ENCODE results near the gene NDFIP2.
A peak's percentile ranks its signal among the peaks of the same experiment; 100 is the strongest.

Gene NDFIP2, protein sequence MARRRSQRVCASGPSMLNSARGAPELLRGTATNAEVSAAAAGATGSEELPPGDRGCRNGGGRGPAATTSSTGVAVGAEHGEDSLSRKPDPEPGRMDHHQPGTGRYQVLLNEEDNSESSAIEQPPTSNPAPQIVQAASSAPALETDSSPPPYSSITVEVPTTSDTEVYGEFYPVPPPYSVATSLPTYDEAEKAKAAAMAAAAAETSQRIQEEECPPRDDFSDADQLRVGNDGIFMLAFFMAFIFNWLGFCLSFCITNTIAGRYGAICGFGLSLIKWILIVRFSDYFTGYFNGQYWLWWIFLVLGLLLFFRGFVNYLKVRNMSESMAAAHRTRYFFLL

DNA sequence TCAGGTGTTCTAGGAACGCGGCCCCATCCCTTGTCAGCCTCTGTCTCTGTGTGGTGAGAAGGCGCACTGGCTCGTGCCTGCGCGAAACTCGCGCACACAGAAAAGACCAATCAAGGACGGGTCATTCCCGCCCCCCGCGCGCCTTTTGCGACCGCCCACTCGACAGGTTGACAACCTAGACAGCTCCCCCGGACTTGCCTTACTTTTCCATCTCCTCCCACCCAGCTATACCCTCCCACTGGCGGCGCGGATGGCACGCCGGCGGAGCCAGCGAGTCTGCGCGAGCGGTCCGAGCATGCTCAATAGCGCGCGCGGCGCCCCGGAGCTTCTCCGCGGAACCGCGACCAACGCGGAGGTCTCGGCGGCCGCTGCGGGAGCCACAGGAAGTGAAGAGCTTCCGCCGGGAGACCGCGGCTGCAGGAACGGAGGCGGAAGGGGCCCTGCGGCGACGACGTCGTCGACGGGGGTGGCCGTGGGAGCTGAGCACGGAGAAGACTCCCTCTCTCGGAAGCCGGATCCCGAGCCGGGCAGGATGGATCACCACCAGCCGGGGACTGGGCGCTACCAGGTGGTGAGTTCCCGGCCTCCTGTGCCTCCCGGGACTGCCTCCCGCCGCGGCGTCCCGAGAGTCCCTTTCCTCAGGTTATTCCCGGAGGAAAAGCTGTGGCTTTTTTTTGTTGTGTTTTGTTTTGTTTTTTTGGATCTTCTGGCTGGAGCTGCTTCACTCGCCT, at the start of gene NDFIP2:
NDFIP2 (plus strand) TSS at position 202 of the 731 bp plus-strand sequence; CDS start at position 251, 49 bp downstream.
- DNase-seq, result peak; percentile 92

DNA sequence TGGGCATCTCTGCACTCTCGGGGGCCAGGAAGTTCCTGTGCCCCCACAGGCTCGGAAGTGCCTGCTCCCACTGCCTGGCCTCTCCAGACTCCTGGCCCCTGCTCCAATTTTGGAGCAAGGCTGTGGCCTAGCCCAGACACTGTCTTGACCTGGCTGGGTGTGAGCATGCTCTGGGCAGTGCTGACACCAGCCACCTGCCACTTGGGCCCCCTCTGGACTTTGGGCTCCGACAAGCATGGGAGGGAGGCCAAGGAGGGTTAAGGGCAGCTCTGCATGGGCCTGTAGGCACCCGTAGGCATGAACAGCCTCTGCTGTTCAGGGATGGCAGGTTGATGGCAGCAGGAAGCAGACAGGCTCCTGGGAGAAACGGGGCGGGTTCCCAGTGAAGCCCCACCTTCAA, 48.9 kb upstream of the NDFIP2 start:
- no peak for DNase-seq

GRCh38 chr13:79432992-79433391, 48.0 kb upstream of the NDFIP2 start:
- DNase-seq, result no peak

DNA sequence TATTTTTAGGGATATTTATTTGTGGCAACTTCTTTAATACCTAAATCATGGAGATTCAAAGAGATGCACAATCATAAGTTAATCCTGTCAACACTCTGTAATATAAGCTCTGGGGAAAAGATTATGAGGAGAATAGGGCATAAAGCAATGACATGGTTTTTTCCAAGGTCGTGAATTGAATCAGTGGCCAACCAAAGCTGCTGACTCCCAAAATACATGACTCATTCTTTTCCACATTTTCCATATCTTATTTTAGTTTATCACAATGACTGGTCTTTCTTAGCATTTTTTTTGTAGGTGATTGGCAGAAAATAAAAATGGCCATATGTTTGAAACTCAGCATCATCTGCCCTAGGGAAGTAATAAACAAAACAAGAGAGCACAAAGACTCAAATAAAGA, 46.4 kb upstream of the NDFIP2 start:
- no peak for DNase-seq

DNA sequence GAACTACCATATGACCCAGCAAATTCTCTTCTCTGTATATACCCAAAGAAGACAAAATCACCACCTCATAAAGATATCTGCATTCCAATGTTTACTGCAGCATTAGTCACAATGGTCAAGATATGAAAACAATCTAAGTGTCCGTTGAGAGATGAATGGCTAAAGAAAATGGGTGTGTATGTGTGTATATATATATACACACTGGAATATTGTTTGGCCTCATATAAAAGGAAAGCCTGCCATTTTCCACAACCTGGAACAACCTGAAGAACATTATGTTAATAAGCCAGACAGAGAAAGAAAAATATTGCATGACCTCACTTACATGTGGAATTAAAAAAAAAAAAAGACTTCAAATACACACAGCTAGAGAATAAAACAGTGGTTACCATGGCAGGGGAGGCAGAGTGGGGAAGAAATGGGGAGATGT, 45.4 kb upstream of the NDFIP2 start:
- DNase-seq, result no peak

DNA sequence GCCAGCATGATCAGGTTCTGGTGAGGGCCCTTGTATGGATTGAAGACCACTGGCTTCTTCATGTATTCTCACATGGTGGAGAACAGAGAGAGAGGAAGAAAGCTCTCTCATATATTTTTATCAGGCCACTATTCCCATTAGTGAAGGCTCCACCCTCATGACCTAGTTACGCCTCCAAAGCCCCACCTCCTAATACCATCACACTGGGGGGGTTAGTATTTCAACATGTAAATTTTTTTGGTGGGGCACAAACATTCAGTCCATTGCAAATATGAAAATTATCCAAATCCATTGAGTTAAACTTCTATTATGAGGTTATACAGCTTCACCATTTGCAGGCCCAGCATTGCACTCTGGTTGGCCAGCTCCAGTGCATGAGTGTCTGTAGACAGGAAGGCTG, 41.7 kb upstream of the NDFIP2 start:
- no peak for DNase-seq

- DNase-seq, result no peak
These were observed 39.9 kb upstream of the NDFIP2 start for GRCh38 chr13:79440958-79441528.

DNA sequence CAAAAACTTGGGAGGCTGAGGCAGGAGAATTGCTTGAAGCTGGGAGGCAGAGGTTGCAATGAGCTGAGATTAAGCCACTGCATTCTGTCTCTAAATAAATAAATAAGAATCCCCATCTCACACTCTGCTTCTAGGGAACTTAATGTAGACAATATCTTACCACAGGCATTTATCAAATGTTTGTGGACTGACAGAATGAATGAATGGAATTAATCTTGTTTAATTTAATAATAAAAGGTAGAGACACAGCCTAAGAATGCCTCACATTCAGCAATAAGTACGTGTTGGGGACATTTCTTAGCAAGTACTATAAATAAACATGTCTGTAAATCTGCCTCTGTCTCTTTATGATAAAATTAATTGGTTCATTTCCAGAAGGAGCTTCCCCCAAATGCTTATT, 38.7 kb upstream of the NDFIP2 start:
- no peak for DNase-seq

DNA sequence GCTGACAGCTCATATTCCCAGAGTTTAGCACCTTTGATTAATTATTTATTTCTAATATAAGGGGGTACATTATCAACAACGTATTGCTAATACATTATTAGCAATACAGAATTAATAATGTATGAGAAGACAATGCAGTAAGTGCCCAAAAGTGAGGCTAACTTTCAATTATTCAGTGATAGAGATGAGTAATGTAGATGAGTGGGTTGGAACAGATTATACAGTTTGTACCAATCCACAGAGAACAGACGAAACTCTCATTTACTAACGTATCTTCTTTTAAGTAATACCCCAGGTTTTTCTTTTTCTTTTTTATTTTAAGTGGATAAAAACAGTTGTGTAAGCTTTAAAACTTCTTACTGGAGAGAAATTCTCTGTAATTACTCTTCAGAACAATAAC, 38.2 kb upstream of the NDFIP2 start:
- no peak for DNase-seq

GRCh38 chr13:79445968-79446645, 34.8 kb upstream of the NDFIP2 start:
- no peak for DNase-seq

GRCh38 chr13:79447141-79447540, 33.8 kb upstream of the NDFIP2 start:
- DNase-seq, result no peak

- no peak for DNase-seq
These were observed 33.2 kb upstream of the NDFIP2 start for GRCh38 chr13:79447741-79448140.

GRCh38 chr13:79448413-79448812, 32.5 kb upstream of the NDFIP2 start:
- DNase-seq, result peak; percentile 51

DNA sequence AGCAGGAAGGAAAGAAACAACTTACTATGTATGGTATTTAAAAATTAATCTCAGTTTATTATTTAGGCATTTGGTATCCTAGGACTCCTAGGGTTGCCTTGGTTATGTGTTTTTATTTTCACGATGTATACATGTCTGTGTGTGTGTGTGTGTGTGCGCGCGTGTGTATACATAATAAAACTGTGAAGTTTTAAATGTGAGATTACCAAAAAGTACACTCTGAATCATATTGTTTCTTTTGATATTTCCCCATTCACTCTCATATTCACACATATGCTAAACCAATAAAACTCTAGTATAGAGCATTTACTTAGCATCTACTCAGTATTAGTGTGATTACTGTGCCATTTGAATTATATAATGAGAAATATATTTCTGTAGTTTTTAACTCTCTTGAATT, 30.8 kb upstream of the NDFIP2 start:
- DNase-seq, result peak; percentile 57

DNA sequence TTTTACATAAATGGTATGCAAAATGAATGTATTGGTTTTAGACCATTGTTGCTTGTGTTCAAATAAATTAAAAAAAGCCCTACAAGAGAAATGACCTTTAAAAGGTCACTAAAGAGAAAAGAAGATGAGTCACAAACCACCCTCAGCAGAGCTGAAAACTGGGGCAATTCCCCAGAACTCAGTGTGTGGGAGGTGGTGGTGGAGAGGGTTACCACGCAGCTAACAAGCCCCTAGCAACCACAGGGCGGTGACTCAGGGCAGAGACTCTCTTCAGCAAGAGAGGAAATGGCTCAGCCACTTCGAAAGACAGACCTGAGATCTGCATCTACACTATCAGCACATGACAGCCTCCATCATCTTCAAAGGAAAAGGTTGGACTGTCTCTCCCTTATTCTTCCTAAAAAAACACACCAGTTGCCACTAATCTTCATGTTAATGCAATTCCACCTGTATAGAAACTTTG, 29.4 kb upstream of the NDFIP2 start:
- peak; percentile 97 for DNase-seq

- DNase-seq, result no peak
These were observed 28.6 kb upstream of the NDFIP2 start for GRCh38 chr13:79452239-79452913.

DNA sequence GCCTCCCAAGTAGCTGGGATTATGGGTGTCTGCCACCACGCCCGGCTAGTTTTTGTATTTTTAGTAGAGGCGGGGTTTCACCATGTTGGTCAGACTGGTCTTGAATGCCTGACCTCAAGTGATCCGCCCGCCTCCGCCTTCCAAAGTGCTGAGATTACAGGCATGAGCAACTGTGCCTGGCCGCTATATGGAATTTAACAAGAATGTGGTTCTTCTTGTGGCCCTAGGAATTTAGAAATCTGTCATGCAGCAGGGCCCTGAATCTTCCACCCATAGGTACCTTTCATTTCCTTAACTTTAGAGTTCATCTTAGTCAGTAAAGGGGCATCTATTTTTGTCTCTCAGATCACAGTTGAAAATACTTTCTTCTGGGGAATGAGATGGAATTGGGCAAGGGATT, 25.6 kb upstream of the NDFIP2 start:
- DNase-seq, result no peak

DNA sequence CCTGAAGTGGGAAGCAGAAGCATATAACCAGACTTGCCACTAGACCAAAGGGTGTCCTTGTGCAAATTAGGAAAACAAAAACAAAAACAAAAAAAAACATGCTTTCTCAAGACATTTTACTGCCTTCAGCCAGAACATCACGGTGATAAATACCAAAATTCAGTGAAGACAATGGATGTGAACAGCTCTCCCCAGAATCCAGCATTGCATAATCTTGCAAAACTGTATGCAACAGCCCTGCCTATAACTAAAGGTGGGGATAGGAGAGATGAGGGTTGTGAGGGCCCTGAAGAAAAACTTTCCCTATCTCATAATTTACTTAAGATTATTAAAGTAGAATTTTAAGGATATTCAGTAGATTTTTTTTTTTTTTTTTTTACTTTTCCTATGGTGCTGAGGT, 24.9 kb upstream of the NDFIP2 start:
- no peak for DNase-seq

DNA sequence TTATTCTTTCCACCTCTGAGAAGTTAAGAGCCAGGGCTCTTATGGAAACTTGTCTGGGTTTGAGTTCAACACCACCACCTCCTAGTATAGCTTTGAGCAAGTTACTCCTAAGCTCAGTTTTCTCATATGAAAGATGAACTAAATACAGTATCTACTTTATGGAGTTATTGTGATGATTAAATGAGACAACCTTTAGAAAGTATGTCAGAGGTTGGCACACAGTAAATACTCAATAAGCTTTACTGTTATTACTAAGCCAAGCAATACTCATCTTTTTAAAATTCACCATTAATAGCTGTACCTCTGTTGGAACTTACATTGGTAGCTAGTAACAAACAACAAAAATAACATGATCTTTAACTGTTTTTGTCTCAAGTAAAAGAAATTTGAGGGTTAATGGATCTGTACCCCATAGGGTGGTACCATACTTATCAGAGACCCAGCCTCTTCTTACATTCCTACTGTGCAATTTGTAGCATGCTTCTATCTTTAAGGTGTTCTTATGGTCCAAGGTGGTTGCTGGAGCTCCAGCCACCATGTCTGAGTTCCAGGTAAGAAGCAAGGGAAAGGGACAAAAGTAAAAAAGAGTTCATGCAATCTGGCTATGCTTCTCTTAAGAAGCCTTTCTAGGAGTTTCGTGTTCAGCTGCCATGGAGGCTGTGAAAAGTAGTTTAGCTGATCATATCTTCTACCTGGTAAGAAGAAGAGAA, 24.1 kb upstream of the NDFIP2 start:
- peak; percentile 18 for DNase-seq

DNA sequence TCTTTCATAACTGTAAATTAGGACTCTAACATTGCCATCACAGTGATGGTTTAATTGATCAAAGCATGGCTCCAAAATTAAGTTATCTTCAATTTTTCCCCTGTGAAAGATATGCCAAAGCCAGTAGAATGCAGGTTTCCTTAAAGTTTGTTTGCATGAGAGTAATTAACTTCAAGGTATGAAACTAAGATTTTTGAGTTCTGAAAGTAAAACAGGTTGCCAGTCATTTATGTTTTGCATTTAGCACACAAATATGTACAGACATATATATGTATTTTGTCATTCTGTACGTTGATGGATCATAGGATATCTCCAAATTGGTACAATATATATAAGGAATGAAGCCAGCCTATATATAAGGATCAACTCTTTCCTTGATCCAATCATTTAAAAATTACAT, 23.6 kb upstream of the NDFIP2 start:
- DNase-seq, result no peak

GRCh38 chr13:79457948-79458347, 23.0 kb upstream of the NDFIP2 start:
- peak; percentile 52 for DNase-seq

DNA sequence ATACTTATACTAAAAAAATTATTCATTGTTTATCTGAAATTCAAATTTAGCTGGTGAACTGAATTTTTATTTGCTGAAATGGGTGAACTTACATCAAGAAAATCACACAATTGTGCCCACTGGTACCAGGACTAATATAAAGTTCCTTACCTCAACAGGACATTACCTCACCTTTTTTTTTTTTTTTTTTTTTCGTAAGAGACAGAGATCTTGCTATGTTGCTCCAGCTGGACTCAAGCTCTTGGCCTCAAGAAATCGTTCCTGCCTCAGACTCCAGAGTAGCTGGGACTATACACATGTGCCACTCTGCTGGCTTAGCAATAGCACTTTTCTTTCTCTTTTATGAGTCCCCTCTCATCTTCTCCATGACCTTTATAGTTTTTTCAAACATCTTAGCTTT, 22.5 kb upstream of the NDFIP2 start:
- DNase-seq, result no peak

All from activated CD4-positive, alpha-beta T cell treated with anti-CD3 and anti-CD28 coated beads, Interleukin-2, amount 50 U/mL, for 16 hours (primary cell).